OCI-M1 (cell line): ENCODE measurements around the gene SYT15.
"Not testable (repeated sequence)": the region's sequence is repeated elsewhere in the genome, so short reads cannot be mapped to it uniquely, and the experiment has no call there.

ENCODE experiments used
- DNase-seq: peaks from one replicate; lab custom pipeline; 2025; lab: John Stamatoyannopoulos, UW

The SYT15 gene

GRCh38 chr10:46578474-46579178, at the start of gene SYT15:
SYT15 (plus strand) TSS chr10:46579128; CDS start chr10:46579169, 41 bp downstream.
- not testable (repeated sequence) for DNase-seq

DNA sequence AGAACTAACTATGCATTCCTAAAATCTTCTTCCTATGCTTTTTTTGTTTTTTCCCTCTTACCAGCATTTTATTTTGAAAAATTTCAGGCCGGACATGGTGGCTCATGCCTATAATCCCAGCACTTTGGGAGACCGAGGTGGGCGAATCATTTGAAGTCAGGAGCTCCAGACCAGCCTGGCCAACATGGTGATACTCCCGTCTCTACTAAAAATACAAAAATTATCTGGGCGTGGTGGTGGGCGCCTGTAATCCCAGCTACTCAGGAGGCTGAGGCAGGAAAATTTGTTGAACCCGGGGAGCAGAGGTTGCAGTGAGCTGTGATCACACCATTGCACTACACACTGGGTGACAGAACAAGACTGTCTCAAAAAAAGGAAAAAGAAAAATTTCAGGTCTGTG, 49.2 kb upstream of the SYT15 start:
- DNase-seq, result not testable (repeated sequence)

GRCh38 chr10:46530249-46531186, 48.4 kb upstream of the SYT15 start:
- no peak for DNase-seq

DNA sequence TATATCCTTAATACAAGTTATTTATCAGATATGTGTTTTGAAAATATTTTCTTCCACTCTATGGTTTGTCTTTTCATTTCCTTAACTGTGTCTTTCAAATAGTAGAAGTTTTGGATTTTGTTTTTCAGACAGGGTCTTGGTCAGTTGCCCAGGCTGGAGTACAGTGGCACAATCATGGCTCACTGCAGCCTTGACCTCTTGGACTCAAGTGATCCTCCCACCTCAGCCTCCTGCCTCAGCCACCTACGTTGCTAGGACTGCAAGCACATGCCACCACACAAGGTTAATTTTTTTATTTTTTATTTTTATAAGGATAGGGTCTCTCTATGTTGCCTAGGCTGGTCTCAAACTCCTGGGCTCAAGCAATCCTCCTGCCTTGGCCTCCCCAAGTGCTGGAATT, 46.7 kb upstream of the SYT15 start:
- not testable (repeated sequence) for DNase-seq

- no peak for DNase-seq
Observed at GRCh38 chr10:46534828-46535524, 44.0 kb upstream of the SYT15 start.

DNA sequence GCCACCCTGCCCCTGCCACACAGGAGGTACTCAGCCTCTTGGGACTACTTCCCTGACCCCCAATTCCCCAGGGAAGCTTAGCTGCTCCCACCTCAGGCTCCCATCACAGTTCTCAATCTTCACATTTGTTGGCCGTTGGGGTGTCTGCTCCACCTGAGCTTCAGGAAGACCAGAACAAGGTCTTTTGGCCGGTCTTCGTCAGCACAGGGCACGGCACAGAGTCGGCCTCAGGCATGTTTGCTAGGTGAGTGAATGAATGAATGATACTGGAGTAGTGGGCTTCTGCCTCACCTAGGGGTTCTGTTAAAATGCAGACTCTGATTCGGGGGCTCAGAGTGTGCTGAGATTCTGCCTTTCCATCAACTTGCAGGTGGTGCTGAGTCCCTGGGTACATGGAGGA, 42.8 kb upstream of the SYT15 start:
- no peak for DNase-seq

- no peak for DNase-seq
Observed at GRCh38 chr10:46536781-46537180, 42.1 kb upstream of the SYT15 start.

- DNase-seq, result no peak
Observed at GRCh38 chr10:46537309-46537708, 41.6 kb upstream of the SYT15 start.

DNA sequence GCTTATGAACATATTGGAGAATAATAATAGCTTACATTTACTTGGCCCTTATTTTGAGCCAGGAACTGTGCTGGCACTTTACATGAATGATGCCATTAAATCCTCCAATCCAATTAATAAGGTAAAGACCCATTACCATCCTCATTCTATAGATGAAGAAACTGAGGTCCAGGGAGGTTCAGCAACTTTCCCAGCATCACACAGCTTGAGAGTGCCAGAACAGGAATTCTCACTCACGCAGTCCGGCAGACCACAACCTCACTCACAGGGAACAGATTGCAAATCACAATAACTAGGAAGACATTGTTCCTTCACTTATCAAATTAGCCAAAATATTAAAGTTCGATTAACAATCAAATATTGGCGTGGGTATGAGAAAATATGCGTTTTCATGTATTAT, 40.8 kb upstream of the SYT15 start:
- DNase-seq, result no peak

DNA sequence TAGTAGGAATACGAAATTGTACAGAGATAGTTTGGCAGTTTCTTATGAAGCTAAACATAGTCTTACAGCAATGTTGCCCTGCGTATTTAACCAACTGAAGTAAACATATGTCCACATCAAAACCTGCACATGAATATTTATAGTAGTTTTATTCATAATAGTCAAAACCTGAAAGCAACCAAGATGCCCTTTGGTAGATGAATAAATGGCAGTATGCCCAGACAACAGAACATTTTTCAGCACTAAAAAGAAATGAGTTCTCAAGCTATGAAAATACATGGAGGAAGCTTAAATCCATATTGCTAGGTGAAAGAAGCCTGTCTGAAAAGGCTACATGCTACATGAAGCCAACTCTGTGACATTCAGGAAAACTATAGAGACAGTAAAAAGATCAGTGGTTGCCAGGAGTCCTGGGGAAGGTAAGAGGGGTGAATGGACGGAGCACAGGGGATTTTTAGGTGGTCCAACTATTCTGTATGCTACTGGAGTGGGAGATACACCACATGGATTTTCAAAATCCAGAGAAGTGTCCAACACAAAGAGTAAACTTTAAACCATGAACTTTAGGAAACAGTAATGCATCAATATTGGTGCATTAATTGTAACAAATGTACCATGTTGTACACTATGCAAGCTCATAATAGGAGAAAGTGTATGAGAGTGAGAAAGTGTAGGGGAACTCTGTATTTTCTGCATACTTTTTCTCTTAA, 40.1 kb upstream of the SYT15 start:
- no peak for DNase-seq

DNA sequence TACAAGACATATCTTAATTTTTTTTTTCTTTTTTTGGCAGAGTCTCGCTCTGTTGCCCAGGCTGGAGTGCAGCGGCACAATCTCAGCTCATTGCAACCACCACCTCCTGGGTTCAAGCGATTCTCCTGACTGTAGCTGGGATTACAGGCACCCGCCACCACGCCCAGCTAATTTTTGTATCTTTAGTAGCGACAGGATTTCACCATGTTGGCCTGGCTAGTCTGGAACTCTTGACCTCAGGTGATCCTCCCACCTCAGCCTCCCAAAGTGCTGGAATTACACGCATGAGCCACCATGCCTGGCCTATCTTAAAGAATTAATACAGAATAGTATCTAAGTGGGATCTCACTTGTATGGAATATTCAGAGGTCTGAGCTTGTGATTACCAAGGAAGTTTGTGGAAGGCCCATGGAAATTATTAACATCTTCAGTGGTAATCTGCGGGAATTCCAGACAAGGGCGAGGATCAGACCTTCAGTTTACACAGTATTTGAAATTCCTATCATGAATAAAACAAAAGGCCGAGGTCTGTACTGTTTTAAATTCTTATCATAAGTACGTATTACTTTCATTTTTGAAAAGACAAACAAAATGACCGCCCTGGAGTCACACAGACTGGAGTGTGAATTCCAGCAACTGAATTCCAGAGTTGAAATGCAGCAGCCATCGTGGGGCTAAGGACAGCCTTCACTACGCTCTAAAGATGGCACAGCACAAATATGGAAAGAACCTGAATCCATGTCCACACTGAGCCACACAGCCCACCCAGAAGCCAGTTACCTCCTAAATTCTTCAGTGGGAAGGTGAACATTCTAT, 39.1 kb upstream of the SYT15 start:
- peak; percentile 54 for DNase-seq

DNA sequence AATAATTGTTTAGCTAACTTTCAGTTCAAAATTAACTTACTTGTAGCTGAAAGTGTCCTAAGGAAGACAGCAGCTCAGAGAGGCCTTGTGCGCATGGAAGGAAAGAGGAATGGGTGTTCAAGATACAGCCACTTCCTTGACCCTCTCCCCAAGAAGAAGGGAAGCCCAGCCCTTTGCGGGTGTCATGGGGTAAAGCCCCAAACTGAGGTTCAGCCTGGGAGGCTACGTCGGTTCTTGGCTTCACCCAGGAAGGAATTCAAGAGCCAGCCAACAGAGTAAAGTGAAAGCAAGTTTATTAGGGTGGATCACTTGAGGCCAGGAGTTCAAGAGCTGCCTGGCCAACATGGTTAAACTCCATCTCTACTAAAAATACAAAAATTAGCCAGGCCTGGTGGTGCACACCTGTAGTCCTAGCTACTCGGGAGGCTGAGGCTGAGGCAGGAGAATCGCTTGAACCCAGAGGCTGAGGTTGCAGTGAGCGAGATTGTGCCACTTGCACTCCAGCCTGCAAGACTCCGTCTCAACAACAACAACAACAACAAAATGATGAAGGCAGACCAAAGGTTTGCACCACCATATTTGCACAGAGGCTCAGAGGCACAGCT, 38.4 kb upstream of the SYT15 start:
- no peak for DNase-seq

- peak; percentile 70 for DNase-seq
Observed at GRCh38 chr10:46541017-46541661, 37.8 kb upstream of the SYT15 start.

DNA sequence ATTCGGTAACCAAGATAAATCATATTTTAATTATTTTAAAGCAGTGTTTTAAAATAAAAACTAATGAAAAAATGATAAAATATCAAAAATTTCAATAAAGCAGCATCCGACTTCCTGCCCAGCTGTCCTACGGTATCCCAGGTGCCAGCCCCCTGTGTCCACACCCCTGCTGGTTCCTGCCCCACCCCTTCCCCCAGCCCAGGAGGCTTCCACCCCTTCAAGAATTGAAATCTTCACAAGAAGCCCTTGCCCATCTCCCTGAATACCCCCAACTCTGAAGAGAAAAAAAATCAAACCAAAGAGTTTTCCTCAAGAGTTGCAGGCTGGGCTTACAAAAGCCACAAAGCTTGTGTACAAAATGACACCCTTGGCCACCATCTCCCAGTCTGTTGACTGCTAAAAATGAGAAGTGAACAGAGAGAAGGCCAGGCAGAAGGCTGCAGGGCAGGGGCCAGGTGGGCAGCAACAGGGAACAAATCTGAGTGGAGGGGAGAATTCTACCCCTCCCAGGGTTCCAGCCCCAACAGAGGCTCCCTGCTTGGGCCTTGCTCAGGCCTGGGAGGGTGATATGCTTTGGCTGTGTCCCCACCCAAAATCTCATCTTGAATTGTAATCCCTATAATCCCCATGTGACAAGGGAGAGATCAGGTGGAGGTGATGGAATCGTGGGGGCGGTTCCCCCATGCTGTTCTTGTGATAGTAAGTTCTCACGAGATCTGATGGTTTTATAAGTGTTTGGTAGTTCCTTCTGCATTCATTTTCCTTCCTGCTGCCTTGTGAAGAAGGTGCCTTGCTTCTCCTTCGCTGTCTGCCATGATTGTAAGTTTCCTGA, 37.0 kb upstream of the SYT15 start:
- peak; percentile 56 for DNase-seq

- peak; percentile 20 for DNase-seq
Observed at GRCh38 chr10:46542567-46543465, 36.1 kb upstream of the SYT15 start.

DNA sequence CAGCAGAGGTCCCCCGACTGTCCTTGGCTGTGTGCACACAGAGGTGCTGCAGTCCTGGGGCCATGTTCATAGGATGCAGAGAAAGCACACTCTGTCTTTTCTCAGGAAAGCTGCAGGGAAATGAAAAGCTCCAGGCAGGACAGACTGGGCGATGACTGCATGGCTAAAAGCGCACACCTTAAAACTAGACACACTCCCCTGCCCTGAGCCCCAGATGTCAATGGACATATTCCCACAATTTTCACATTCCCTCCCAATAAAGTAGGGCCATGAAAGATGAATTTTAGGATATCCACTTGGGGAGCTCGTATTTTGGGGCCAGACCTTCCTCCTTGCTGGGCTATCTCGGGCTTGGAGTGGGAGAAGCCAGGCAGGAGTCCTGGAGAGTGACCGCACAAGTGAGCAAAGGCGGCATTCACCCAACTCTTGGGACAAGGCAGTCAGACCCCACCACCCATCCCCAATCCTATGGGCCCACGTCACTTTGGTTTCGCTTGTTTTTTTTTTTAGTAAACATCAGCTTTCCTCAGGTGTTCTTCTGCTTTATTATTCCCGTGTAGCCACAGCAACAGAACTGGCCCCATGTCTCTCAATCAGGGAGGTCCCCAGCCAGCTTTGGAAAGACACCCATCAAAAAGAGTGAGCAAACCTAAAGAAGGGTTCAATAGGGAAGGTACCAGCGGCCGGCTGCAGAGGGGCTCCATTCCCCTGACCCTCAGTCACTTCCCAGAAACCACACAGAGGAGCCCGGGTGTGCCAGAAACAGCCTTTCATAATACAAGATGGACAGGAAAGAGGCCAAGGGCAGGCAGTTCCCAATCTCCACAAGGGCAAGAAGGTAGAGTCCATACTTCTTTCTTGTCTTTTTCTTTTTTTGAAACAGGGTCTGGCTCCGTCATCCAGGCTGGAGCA, 35.2 kb upstream of the SYT15 start:
- DNase-seq, result no peak
